Inferior parietal cortex (tissue), 1 donor: ENCODE measurements around the gene DNM1.
"Not testable (repeated sequence)": the region's sequence is repeated elsewhere in the genome, so short reads cannot be mapped to it uniquely, and the experiment has no call there.

ENCODE experiments used
- DNase-seq: peaks from one replicate; pipeline ENCODE4 v3.0.0-alpha.2; 2016; ENCODE audit errors: extremely low spot score

DNM1 gene

DNA sequence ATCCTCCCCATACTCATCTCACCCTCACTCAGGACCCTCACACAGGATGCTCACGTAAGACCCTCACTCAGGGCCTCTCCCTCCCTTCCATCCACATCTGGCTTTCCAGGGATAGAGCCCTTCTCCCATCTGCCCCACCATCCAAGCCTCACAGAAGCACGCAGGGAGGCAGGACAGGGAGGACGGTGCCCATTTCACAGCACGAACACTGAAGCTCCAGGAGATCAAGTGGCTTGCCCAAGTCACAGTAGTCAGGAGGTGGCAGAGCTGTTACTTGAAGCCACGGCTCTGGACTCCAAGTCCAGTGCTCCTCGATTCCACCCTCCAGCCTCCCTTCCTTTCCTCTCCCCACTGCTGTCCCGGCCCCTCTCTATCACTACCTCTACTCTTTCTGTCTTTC, 21.7 kb downstream of the DNM1 start:
- no peak for DNase-seq

DNA sequence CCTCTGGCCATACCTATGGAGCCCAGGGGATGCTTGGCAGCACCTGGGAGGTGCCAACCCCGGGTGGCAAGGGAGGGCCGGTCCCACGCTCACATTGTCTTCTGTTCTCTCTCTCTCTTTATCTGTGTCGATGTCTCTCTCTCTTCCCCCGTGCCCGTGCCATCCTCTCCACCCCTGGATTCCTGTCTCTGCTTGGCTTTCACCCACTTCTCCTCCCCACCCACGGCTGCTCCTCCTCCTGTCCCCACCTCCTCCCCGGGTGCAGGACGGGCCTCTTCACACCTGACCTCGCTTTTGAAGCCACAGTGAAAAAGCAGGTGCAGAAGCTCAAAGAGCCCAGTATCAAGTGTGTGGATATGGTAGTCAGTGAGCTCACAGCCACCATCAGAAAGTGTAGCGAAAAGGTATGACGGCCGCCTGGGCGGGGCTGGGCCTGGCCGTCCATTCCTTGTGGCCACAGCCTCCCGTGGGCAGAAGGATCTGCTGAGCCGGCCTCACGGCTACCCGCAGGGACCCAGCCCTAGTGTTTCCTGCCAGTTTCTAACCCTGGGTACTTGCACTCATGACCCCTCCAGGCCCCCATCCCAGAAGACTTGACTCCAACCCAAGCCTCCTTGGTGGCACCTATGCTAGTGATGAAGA, 22.7 kb downstream of the DNM1 start:
- no peak for DNase-seq

DNA sequence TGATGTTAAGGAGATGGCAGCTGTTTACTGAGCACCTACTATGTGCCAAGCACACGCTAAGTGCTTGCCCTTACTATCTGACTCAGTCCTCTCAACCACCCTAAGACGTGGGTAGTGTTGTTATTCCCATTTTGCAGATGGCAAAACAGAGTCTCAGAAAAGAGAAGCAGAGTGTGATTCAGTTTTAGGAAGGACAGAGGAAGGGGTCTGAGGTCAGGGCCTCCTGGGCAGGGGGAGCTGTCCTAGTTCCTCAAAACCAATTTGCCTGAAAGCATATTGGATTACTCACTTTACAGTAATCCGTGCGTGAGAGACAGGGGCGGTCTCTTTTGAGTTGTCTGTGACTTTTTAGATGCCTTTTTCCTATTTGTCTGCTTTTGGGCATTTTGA, 23.2 kb downstream of the DNM1 start:
- DNase-seq = no peak

DNA sequence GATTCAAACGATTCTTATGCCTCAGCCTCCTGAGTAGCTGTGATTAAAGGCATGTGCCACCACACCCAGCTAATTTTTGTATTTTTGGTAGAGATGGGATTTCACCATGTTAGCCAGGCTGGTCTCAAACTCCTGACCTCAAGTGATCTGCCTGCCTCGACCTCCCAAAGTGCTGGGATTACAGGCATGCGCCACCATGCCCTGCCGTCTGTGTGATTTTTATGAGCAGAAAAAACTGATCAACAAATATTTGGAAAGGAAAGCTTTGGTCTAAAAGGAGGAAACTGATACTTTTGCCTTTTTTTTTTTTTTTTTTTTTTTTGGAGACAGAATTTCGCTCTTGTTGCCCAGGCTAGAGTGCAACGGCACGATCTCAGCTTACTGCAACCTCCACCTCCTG, 27.7 kb downstream of the DNM1 start:
- not testable (repeated sequence) for DNase-seq

DNA sequence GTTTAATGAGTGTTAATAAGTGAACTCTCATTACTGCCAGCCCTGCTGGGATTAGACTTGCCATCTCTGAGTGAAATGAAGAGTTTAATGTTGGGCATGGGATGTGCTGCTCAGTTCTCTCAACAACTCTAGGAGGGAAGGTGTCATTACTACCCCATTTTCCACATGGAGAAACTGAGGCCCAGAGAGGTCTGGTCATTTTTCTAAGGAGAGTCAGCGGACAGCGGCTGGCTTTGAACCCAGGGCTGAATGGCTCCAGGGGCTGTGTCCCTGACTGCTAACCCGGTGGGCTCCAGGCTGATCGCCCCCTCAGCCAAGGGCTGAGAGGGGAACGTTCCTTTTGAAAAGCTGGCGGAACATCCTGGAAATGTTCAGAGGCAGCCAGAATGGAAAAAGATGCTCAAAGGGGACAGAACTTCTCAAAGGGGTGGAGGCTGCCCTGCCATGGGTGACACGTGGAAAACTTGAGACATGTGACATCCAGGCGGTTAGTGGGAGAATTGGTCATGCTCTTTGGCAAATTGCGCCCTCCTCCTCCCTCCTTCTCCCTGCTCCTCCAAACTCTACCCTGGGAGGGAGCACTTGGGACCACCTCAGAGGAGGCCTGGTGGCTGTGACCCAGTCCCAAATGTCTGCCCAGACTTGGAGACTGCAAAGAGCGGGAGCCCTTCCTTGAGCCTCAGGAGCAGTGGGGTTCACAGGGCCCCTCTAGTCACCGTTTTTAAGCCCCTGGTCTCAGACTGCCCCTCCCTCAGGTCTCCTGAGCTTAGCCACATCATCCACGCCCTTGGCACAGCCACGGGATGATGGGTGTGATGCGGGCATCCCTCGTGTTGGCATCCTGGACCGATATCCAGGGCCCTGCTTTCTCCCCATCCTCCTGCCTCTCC, 28.7 kb downstream of the DNM1 start:
- no peak for DNase-seq

DNA sequence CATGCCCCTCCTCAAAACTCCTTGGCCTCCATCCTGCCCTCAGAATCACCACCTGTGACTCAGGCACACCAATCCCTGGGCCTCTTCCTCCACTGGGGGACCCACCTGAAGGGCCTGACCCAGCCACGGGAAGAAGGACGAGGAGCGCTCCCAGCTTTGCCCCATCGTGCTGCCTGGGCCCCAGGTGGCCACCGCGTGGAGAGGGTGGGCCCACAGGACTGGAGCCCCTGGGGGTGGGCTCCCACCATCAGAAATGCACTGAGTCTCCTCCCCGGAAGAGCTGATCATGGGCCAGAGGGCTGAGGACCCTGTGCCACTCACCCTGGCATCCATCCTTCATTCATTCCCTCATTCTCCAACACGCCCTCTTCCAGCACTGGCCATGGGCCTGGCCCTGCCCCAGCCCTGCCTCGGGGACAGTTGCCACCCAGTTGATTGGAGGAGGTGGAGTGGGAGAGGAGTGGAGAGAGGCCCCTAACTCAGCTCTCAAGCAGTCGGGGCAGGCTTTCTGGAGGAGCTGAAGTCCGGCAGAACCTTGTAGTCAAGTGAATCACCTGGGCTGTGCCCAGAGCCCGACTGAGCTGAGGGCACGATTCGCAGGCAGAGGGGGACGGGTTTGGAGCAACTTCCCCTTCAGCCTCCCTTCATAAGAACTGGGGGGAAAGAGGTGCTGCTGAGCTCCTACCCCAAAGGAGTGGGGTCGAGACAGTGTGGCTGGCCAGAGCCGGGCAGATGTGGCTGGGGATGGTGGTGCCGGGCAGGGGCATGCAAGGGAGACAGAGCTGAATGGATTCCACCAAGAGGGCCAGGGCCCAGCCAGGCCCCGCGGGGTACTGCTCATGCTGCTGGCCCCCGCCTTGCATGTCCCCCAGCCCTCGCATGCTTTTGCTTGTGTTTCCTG, 29.6 kb downstream of the DNM1 start:
- DNase-seq = no peak

DNA sequence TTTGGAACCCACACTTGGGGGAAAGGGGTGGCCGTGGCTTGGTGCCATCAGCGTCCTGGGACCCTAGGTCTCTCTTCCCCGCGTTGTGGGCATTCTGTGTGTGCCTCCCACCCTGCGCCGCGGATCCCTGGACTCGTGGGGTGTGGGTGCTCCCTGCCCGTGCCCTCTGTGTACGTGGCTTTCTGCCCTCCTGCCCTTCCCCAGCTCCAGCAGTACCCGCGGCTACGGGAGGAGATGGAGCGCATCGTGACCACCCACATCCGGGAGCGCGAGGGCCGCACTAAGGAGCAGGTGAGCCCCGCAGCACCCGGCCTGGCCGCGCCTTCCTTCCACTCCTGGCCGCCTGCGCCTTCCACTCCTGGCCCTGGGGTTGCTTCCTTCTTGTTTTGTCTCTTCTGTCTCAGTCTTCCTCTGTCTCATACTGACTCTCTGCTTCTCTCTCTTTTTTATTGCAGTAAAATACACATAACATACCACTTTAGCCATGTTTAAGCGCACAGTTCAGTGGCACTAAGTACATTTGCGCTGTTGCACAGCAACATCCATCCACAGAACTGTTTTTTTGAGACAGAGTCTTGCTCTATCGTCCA, 30.7 kb downstream of the DNM1 start:
- no peak for DNase-seq

DNA sequence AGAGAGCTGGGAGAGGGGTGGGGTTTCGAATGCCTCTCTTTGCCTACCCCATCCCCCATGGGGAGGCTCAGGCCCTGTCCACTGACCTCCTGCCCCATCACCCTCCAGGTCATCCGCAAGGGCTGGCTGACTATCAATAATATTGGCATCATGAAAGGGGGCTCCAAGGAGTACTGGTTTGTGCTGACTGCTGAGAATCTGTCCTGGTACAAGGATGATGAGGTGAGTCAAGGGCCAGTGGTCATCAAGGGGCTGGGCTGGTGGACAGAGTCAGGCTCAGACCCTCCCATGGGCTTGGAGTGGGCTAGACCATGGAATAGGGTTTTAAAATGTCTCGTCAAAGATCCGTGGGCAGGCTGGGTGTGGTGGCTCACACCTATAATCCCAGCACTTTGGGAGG, 38.9 kb downstream of the DNM1 start:
- DNase-seq = no peak

DNA sequence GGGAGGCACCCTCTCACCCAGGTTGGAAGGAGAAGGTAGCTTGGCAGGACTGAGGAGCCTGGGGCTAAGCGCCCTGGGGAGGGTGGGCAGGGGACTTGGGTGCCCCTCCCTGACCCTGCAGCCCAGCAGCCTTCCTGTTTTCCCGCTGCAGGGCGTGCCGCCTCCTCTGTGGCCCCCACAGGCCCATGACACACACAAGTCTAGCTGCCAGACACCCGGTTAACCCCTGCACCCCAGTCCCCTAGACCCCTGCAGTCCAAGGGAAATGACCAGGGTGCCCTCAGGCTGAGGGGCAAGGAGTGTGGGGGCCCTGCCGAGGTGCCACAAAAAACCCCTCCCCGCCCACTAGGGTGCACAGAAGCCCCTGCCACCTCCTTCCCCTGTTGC, 39.6 kb downstream of the DNM1 start:
- no peak for DNase-seq

DNA sequence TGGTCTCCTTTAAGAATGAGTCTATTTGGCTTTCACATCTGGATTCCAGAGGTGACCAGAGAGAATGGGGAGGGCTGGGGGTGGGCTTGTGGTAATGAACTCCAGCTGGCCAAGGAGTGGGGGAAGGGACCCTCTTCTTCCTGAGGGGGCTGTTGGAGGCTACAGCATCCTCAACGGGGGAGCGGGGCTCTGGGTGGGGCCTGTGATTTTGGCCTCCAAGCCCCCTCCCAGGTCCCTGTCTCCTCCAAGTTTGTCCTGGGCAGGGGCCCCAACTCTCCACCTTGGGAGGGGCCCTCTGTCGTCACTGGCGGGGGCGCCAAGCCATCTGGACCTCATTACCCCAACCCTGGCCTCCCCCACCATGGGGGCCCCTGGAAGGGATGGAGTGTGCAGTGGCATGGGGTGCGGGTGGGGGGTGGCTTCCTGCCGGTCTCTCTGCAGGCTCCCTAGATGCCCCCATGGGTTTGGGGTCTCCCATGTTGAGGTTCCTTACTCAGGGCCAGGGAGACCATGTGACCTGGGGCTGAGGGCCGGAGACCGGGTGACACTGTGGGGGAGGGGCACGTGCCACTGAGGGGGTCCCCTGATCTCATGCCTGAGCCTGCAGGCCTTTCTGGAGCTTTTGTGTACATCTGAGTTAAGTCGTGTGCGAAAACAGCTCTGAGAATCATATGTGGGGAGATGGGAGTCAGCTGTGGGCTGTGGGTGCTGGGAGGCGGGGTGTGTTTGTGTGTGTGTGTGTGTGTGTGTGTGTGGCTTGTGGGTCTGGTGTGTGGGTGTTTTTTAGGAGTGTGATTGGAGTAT, 40.2 kb downstream of the DNM1 start:
- DNase-seq = no peak

DNA sequence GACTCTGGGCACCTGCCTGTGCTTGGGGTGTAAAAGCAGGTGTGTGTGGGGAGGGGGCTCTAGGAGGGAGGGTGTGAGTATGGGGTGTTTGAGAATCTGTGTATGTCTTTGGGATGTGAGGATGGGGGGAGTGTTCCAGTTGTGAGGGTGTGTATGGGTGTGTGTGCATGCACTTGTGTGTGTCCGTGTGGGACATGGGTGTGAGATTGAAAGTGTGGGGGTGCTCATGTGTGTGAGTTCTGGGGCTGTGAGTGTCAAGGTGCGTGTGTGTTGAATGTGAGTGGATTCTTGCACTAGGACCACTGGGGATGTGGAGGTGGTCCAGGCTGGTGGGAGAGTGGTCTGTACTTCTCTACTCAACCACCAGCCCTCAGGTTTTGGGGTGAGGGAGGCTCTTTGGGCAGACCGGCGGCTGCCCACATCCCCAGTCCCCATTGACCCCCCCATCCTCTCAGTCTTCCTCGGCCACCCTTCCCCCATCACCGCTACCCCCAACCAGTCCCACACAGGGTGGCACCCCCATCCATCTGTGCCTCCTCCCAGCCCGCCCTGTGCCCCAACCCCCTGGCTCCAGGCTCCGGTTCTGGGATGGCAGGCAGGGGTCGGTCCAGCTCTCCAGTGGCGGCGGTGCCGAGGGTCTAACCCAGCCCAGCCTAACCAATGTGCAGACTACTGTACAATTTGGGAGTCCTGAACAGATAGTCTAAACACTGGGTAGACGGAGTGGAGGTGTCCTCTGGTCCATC, 41.1 kb downstream of the DNM1 start:
- no peak for DNase-seq

DNA sequence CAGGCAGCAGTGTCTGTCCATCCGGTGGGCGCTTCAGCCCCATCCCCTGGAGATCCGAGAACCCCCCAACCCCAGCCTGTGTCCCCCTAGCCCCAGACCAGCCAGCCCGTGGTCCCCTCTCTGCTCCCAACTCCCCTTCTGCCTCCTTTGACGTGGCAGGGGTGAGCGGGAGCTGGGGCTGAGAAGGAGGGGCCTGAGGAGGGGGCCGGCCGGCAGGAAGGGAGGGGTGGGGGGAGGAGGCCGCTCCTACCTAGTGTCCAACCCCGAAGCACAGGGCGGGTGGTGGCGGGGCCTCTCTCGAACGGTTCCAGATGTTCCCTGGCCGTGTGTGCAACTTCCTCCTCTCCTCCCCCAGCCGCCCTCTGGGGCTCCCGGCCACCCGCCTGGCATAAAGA, 41.7 kb downstream of the DNM1 start:
- DNase-seq = no peak

DNA sequence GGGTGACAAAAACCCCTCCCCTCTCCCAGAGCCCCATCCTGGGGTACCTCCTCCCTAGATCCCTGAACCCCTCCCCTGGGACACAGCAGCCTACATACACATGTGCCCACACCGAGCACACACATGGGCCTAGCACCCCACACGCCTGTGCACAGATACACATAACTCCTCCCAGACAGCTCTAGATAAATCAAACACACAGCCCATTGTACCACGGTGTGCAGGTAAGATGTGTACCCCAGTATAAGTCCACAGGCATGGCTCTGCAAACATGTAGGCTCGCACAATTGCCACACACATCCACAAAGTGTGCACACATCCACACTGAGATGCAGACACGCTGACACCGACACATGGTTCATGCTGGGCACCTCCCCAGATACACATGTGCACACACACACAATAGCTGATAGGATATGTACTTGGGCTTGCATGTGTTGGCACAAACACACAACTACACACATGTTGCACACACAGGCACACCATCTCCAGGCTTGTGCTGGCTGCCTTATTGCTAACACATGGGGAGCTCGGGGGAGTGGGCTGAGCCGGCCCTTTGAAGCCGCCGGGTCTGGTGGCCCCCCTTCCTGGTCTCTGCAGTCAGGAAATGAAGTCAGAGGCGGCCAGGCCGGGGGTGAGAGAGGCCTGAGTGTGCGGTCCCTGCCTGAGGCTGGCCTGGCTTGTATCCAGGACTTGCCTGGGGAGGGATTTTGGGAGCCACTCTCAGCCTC, 42.4 kb downstream of the DNM1 start:
- no peak for DNase-seq

DNA sequence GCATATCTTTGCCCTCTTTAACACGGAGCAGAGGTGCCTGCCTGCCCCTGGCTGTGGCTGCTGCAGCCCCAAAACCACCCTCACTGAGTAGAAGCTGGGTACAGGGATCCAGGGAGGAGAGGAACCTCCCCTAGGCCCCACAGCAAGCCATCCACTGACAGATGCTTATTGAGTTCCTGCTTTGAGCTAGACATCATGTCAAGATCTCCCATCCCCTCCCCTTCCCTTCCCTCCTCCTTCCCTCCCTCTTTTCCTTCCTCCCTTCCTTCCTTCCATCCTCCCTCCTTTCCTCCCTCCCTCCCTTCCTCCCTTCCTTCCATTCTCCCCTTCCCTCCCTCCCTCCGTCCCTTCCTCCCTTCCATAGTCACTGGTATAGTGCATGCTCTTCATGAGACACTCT, 43.3 kb downstream of the DNM1 start:
- DNase-seq = no peak

DNA sequence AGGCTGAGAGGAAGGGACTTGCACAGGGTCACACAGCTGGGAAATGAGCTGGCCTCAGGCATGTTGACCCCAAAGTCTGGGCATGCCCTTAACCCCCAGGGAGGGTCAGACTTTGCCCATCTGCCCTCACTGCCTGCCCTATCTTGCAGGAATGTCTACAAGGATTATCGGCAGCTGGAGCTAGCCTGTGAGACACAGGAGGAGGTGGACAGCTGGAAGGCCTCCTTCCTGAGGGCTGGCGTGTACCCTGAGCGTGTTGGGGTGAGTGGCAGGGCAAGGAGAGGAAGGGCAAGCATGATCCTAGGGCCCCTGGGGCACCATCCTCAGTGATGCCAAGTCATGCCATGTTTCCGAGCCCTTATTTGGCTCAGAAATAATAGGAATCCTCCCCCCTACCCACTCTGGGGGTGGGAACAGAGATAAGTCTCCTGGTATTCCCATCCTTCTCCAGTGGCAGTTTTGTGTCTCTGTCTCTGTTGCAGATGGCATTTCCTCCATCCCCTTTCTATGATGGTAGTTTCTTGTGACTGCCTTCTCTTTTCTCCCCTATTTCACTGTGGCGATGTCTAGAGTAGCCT, 44.1 kb downstream of the DNM1 start:
- DNase-seq = no peak

DNA sequence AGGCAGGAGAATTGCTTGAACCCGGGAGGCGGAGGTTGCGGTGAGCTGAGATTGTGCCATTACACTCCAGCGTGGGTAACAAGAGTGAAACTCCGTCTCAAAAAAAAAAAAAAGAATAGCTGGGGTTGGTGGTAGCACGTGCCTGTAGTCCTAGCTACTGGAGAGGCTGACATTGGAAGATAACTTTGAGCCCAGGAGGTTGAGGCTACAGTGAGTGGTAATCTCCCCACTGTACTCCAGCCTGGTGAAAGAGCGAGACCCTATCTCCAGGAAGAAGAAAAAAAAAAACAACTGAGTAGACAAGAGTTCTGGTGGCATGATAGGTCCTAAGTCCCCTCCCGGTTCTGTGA, 46.4 kb downstream of the DNM1 start:
- DNase-seq = no peak

DNA sequence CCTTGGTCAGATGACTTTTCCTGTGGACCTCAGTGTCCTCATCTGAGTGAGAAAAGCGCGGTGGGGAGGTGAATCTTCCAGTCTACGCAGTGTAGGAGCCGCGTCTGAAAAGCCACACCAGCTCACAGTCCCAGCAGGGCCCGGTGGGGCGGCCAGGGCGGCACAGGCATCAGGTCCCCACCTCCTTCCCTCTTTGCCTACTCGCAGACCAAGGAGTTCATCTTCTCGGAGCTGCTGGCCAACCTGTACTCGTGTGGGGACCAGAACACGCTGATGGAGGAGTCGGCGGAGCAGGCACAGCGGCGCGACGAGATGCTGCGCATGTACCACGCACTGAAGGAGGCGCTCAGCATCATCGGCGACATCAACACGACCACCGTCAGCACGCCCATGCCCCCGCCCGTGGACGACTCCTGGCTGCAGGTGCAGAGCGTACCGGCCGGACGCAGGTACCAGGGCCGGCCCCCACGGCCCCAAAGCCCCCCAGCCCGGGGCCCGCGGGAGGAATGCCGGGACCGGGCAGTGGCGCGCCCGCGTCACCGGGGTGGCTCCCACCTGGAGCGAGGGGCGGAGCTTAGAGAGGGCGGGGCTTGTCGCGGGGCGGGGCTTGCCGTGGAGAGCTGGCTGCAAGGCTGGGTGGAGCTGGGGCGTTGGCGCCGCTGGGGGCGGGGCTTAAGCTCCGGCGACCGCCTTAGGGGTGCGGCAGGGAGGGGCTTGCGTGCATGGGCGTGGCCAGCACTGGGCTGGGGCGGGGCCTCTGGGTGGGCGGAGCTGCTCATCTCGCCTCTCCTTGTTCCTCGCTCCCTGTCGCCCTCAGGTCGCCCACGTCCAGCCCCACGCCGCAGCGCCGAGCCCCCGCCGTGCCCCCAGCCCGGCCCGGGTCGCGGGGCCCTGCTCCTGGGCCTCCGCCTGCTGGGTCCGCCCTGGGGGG, 47.0 kb downstream of the DNM1 start:
- peak; percentile 61 for DNase-seq
